HG03060 (cell line): ENCODE data around the gene EPB41L4A.
A peak's percentile ranks its signal among the peaks of the same experiment; 100 is the strongest.
"Not testable (repeated sequence)": the region's sequence is repeated elsewhere in the genome, so short reads cannot be mapped to it uniquely, and the experiment has no call there.

Source experiments
- ATAC-seq: cut with Tn5 transposase; IDR thresholded peaks from one replicate; pipeline ENCODE4 v1.9.1; 2021; ENCODE audit warnings: low read depth, moderate number of reproducible peaks; ENCODE audit not compliant: unreplicated experiment

EPB41L4A gene, protein sequence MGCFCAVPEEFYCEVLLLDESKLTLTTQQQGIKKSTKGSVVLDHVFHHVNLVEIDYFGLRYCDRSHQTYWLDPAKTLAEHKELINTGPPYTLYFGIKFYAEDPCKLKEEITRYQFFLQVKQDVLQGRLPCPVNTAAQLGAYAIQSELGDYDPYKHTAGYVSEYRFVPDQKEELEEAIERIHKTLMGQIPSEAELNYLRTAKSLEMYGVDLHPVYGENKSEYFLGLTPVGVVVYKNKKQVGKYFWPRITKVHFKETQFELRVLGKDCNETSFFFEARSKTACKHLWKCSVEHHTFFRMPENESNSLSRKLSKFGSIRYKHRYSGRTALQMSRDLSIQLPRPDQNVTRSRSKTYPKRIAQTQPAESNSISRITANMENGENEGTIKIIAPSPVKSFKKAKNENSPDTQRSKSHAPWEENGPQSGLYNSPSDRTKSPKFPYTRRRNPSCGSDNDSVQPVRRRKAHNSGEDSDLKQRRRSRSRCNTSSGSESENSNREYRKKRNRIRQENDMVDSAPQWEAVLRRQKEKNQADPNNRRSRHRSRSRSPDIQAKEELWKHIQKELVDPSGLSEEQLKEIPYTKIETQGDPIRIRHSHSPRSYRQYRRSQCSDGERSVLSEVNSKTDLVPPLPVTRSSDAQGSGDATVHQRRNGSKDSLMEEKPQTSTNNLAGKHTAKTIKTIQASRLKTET

DNA sequence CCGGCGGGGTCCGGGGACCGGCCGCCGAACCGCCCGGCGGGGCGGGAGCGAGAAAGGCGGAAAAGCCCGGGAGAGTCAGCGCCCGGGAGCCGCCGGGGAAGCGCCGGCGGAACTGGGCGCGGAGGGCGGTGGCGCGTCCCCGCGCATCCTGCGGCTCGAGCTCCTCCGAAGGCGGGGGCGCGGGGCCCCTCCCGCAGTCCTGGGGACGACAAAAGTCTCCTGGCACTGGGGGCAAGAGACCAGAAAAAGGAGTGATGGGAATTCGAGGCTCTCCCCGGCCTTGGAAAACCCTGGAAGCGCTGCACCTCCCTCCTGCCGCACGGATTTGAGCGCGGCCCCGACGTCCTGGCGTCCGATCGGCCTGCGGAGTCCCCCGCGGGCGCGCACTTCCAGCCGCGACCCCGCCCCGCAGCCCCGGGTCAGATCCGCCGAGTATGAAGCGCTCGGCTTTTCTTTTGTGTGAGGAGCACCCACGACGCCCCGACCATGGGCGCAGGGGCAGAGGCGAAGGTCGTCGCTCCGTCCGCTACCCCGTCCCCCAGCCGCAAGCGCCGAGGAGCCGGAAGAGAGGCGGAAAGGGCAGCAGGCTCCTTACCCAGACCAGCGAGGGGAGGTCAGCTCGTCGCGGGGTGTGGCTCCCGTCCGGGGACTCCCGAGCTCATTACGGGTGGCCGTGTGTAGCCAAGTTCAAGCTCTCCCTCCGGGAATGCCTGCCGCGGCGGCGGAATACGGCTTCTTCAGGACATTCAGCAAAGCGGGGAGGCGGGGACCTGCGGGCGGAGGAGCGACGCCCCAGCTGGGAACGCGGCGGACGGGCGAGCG, at the start of gene EPB41L4A:
EPB41L4A (minus strand) TSS at position 114 of the 822 bp plus-strand sequence. CDS start 238 bp downstream, outside the sequence.
- peak; percentile 1 for ATAC-seq

DNA sequence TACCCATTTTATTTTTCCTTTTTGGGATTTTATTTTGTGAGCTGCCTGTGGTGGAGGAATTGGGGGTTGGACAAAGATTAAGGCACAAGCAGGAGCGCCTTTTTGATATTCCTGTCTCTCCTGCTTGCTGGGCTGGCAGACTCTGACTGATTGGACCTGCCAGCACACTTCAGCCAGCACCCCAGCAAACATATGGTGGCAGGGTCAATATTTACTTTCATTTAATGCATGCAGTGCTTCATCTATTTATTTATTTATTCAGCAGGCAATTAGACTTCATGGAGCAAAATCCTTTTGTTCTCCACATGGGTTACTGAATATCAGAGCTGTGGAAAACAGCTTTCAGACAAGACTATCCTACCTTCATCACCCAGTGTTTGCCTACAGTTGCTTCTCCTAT, 48.4 kb upstream of the EPB41L4A start:
- no peak for ATAC-seq

DNA sequence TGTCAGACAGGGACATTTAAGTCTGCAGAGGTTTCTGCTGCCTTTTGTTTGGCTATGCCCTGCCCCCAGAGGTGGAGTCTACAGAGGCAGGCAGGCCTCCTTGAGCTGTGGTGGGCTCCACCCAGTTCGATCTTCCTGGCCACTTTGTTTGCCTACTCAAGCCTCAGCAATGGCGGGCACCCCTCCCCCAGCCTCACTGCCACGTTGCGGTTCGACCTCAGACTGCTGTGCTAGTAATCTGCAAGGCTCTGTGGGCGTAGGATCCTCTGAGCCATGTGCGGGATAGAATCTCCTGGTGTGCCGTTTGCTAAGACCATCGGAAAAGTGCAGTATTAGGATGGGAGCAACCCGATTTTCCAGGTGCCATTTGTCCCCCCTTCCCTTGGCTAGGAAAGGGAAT, 47.2 kb upstream of the EPB41L4A start:
- ATAC-seq = not testable (repeated sequence)

- ATAC-seq = not testable (repeated sequence)
These were observed 28.2 kb upstream of the EPB41L4A start for GRCh38 chr5:112447187-112447760.

GRCh38 chr5:112445626-112446350, 26.7 kb upstream of the EPB41L4A start:
- ATAC-seq = no peak

- ATAC-seq = not testable (repeated sequence)
These were observed 24.9 kb upstream of the EPB41L4A start for GRCh38 chr5:112443932-112444331.

DNA sequence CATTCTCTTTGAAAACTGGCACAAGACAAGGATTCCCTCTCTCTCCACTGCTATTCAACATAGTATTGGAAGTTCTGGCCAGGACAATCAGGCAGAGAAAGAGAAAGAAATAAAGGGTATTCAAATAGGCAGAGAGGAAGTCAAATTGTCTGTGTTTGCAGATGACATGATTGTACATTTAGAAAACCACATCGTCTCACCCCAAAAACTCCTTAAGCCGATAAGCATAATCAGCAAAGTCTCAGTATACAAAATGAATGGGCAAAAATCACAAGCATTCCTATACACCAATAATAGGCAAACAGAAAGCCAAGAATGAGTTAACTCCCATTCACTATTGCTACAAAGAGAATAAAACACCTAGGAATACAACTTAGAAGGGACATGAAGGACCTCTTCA, 21.0 kb upstream of the EPB41L4A start:
- ATAC-seq = no peak

DNA sequence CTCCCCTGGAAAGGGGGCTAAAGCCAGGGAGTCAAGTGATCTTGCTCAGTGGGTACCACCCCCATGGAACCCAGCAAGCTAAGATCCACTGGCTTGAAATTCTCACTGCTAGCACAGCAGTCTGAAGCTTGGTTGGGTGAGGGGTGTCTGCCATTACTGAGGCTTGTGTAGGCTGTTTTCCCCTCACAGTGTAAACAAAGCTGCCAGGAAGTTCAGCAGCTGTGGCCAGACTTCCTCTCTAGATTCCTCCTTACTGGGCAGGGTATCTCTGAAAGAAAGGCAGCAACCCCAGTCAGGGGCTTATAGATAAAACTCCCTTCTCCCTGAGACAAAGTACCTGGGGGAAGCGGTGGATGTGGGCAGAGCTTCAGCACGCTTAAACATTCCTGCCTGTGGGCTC, 17.1 kb upstream of the EPB41L4A start:
- no peak for ATAC-seq

DNA sequence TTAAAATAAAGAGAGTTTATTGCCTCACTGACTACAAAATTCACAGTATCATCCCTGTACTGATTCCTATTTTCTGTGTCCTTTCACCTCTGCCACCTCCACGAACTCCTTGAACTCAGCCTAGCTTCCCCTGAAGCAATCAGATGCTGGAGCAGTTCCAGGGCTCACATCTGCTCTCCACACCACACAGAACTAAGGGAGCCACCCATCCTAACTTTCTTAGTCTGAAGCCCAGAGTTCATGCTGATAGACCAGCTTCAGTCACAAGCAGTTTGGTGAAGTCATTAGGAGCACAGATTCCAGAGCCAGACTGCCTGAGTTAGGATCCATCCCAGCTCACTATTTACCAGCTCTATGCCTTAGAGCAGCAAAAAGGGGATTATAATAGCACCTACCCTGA, 15.6 kb upstream of the EPB41L4A start:
- ATAC-seq = no peak

GRCh38 chr5:112426202-112426601, 7.1 kb upstream of the EPB41L4A start:
- ATAC-seq = not testable (repeated sequence)

GRCh38 chr5:112419986-112420864, 1.1 kb upstream of the EPB41L4A start:
- peak; percentile 67 for ATAC-seq

GRCh38 chr5:112418659-112419163, 366 bp downstream of the EPB41L4A start:
- no peak for ATAC-seq

- peak; percentile 37 for ATAC-seq
These were observed 982 bp downstream of the EPB41L4A start for GRCh38 chr5:112417931-112418658.

DNA sequence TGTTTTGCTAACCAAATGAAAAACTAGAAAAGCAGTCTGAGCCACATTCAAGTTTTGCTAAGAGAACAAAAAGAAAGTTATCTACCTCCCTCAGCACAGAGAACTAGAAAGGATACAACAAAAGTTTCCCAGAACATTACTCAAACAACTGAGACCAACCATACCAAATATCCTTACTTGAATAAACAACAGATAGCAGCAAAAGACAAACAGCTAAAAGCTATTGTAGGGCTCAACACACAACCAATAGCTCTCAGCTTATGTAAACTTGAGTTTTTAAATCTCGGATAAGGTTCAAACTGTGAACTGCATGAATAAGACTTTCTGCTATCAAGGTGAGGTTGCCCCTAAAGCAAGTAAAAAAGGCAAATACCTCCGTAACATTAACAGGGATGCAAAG, 3.5 kb downstream of the EPB41L4A start:
- no peak for ATAC-seq

DNA sequence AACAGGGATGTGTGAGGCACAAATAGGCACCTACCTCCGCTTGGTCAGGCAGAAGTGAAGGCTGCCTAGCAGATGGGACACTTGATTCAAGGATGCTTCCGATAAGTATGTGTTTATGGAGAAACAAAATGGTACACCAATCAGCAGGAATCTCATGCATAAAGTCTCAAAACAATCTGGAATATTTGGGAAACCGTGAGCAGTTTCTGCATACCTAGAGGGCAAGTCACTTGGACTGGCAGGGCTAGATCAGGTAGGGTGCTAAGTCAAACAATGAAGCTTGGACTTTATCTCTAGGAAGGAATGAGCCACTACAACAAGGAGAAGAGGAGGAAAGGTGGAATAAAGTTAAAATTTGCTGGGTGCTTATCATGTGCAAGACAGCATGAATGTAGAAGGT, 5.5 kb downstream of the EPB41L4A start:
- no peak for ATAC-seq

DNA sequence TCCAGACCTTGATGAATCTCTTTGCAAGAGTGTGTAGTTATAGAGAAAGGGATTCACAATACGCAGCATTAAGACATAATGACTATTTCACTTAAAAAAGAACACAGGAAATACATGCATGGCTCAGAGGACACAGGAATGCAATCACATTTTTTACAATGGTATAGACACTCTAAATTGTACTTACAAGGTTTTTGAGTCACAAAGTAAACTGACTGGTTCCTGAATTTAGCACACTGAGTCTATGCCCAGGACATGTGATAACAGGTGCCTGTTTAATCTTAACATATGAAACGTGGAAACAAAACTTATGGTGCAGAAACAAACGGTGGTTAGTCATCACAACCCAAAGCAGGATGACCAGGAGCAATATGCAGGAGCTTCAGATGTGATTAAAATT, 6.7 kb downstream of the EPB41L4A start:
- ATAC-seq = no peak

GRCh38 chr5:112411903-112412302, 7.2 kb downstream of the EPB41L4A start:
- no peak for ATAC-seq

DNA sequence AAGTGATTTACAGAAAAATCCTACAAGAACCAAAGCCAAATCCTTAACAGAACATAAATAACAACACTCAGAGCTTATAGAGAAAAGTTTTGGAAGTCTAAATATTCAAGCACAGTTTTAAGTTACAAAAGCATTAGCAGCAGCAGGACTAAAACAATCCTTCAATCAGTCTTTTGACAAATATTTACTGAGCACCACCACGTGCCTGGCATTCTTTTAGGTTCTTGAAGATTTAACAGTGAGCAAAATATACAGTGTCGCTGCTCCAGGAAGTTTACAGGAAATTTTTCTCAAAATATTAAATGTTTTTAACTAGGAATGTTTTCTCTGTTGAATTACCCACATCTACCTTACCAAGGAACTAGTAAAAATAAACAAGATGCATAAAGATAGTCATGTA, 11.4 kb downstream of the EPB41L4A start:
- no peak for ATAC-seq
